Prostate gland (tissue), 2 donors: ENCODE measurements around the gene ZNF143.

Experiments
- CTCF ChIP-seq, 4 experiments: fragments of 200-600 bp in 2 of 4; fragments of 450-650 bp in 2 of 4; sonication (generic) in 2 of 4; IDR thresholded peaks; 1 replicate in 3 of 4; 2 replicates in 1 of 4; pipeline ENCODE4 v1.5.1; 2016 to 2019; ENCODE audit warnings: antibody characterized with exemption in 4 of 4, mild to moderate bottlenecking in 2 of 4, moderate library complexity in 2 of 4
- POLR2AphosphoS5 ChIP-seq: sonication (generic); formaldehyde crosslinking; IDR thresholded peaks from one replicate; pipeline ENCODE4 v1.6.1; 2017; ENCODE audit warnings: antibody characterized with exemption

GRCh38 chr11:9490376-9490775, 29.6 kb downstream of the ZNF143 start:
- TF ChIP-seq CTCF (IDR thresholded peaks at IDR 0.05) (no peak), POLR2AphosphoS5 (no peak)
